Common myeloid progenitor, CD34-positive (primary cell): ENCODE results near the gene PRKCA.

Experiments
- CTCF ChIA-PET: fragments of 350-600 bp; sonication (Branson Sonifier 250); formaldehyde crosslinking; loops from one replicate; lab custom pipeline; 2021; ENCODE audit warnings: antibody characterized with exemption; lab: Charles Lee
- POLR2A ChIA-PET: fragments of 350-600 bp; sonication (Branson Sonifier 250); formaldehyde crosslinking; loops from one replicate; lab custom pipeline; 2021; ENCODE audit warnings: antibody characterized with exemption; lab: Charles Lee
- DNase-seq, 3 donors: peaks; one replicate each; pipeline versions ENCODE4 v3.0.0 to v3.0.0-alpha.2; 2013
- H3K27ac ChIP-seq, 2 experiments: 1 replicate in 1 of 2; 2 replicates in 1 of 2; pipeline ENCODE4 v1.7.0; 2013; ENCODE audit warnings: inconsistent platforms in 2 of 2, low read length in 2 of 2, mild to moderate bottlenecking in 2 of 2, low read depth in 1 of 2, moderate library complexity in 1 of 2; ENCODE audit not compliant: severe bottlenecking in 2 of 2, insufficient read depth in 1 of 2, poor library complexity in 1 of 2
- H3K27me3 ChIP-seq, 5 experiments: replicated peaks in 2 of 5; 1 replicate in 3 of 5; 2 replicates in 2 of 5; pipeline versions ENCODE4 v1.6.1 to v1.7.0; 2013; ENCODE audit warnings: low read length in 4 of 5, mild to moderate bottlenecking in 2 of 5, moderate library complexity in 2 of 5, inconsistent platforms in 1 of 5; ENCODE audit not compliant: insufficient read depth in 5 of 5, control insufficient read depth in 4 of 5
- H3K36me3 ChIP-seq, 4 experiments: 1 replicate in 2 of 4; 2 replicates in 2 of 4; pipeline versions ENCODE4 v1.6.1 to v1.7.0; 2013; ENCODE audit warnings: low read length in 3 of 4, control low read depth in 1 of 4, mild to moderate bottlenecking in 1 of 4; ENCODE audit not compliant: control insufficient read depth in 4 of 4, insufficient read depth in 4 of 4
- H3K4me1 ChIP-seq, 4 experiments: 1 replicate in 3 of 4; 2 replicates in 1 of 4; pipeline versions ENCODE4 v1.6.1 to v1.7.1; 2013; ENCODE audit warnings: low read length in 3 of 4, mild to moderate bottlenecking in 3 of 4, control low read depth in 1 of 4, inconsistent platforms in 1 of 4, moderate library complexity in 1 of 4; ENCODE audit not compliant: control insufficient read depth in 4 of 4, insufficient read depth in 4 of 4; ENCODE audit errors: control extremely low read depth in 1 of 4
- H3K4me3 ChIP-seq, 7 experiments: 1 replicate in 4 of 7; 2 replicates in 3 of 7; pipeline versions ENCODE4 v1.5.1 to v1.7.0; 2013; ENCODE audit warnings: mild to moderate bottlenecking in 7 of 7, low read length in 6 of 7, moderate library complexity in 6 of 7, inconsistent platforms in 2 of 7, low read depth in 2 of 7, control low read depth in 1 of 7; ENCODE audit not compliant: insufficient read depth in 4 of 7, control insufficient read depth in 1 of 7; ENCODE audit errors: extremely low read depth in 1 of 7
- H3K9me3 ChIP-seq, 5 experiments: 1 replicate in 4 of 5; 2 replicates in 1 of 5; pipeline versions ENCODE4 v1.6.1 to v1.7.1; 2013; ENCODE audit warnings: low read length in 4 of 5, mild to moderate bottlenecking in 2 of 5, inconsistent platforms in 1 of 5, low read depth in 1 of 5, moderate library complexity in 1 of 5; ENCODE audit not compliant: control insufficient read depth in 4 of 5, insufficient read depth in 2 of 5; ENCODE audit errors: control extremely low read depth in 1 of 5
- WGBS: methylation state at CpG from one replicate; pipeline ENCODE4 v1.1.5; 2013; ENCODE audit not compliant: insufficient coverage; 5-methylcytosine and 5-hydroxymethylcytosine counted together

Gene PRKCA

DNA sequence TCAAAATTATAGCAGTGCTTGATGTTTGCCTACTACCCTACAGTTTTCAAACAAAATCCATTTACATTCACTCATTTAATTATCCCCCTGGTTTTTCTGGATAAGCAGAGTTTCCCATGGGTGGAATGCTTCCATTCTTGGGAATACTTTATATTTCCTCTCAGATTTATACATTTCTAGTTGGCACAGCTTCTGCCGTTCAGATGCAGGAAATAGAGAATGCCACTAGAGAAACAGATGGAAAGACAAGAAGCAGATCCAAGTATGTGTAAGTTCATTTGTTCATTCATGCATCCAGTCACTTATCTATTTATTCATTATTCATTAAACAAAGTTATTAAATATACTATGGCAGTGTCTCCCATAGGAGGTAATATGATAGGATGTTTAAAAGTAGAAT is 467.5 kb downstream of the PRKCA start:
- Histone ChIP-seq H3K9me3 (no peaks in the 10 kb centered on the region), H3K36me3 (no peaks in the 10 kb centered on the region), H3K27me3 (no peaks in the 10 kb centered on the region), H3K27ac (no peak overlapping the region), H3K4me1 (no peaks in the 10 kb centered on the region), H3K4me3 (no peak overlapping the region)
- DNase-seq = no peak
- CTCF ChIA-PET = no interaction called here
- POLR2A ChIA-PET = no interaction called here
- WGBS = no CpG with 5 or more reads among the region's 1 CpG

DNA sequence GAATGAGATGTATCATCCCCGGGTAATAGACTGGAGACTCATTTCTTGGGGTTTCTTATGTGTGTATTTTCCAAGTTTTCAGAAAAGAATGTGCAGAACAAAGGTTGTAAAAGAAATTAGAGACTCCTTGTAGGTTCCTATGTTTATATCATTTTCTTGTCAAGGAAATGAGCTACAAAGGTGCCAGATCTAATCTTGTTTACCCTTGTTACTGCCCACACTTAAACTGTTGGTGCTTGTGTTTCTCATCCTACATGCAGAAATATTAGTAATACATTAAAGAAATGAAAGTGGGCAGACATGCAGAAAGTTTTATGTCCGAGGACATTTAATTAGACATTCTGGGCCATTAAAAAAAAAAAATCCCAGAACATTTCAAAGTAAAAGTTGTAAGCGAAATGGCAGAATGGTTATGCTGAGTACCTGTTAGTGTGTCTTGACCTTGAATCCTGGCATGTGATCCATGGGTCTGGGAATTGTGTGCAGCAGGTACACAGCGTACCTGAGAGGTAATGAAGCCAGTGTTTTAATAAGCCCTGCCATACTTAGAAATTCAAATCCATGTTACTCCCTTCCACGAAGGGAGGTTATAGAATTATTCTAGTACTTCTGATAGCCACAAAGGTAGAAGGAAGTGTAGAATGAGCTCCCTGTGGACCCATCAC is 469.9 kb downstream of the PRKCA start:
- H3K4me3 ChIP-seq = no peak overlapping the region
- ChIA-PET POLR2A (interaction anchor here (0.6 kb wide), 1 partner anchor 370 kb away, joined by 5 read pairs; no protein-coding TSS in a partner anchor), CTCF (no interaction called here)
- H3K27me3 ChIP-seq = no peaks in the 10 kb centered on the region
- 100% methylated on average over 3 of the region's 5 CpGs for WGBS
- H3K4me1 ChIP-seq = no peaks in the 10 kb centered on the region
- DNase-seq = no peak
- H3K36me3 ChIP-seq = no peaks in the 10 kb centered on the region
- no peaks in the 10 kb centered on the region for H3K9me3 ChIP-seq
- no peak overlapping the region for H3K27ac ChIP-seq

DNA sequence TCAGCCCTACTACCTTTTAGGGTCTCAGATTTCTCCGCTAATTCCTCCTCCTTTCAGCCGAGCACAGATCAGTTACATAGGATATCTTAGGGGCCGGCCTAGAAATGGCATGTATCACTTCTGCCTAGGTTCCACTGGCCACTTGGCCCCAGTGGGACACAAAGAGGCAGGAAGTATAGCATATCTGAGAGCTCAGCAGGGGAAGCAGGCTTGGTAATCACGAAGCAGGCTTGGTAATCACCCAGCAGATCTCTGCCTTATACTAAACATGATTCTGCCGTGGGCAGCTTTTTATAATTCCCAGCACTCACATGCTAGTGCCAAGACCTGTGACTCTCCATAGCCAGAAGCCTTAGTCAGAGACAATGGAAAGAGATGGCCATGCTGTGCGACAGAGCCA is 472.9 kb downstream of the PRKCA start:
- H3K27ac ChIP-seq = no peak overlapping the region
- POLR2A ChIA-PET = interaction anchor here (0.6 kb wide), 1 partner anchor 1252 kb away, joined by 3 read pairs; no protein-coding TSS in a partner anchor

DNA sequence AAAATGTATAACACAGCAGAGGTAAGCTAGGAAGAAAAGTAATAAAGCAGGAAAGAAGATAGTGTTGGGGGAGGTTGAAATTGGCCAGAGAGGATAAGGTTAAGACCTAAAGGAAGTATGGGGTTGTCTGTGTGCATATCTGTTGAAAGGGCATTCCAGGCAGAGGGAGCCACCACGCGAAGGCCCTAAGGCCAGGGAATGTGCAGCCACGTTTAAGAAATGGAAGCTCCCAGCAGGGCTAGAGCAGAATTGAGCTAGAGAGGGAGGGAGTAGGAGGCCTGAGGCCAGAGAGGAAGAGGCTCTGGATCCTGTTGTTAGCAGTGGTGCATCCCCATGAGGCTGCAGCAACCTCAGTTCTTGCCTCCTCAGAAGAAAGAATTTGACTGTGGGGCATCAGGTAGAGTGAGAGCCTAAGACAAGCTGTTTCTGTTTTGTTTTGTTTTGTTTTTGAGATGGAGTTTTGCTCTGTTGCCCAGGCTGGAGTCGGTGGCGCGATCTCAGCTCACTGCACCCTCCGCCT is 473.5 kb downstream of the PRKCA start:
- 87% methylated on average over 7 of the region's 7 CpGs for WGBS
- Histone ChIP-seq H3K4me1 (no peaks in the 10 kb centered on the region), H3K36me3 (no peaks in the 10 kb centered on the region), H3K27ac (no peak overlapping the region), H3K4me3 (no peak overlapping the region), H3K9me3 (no peaks in the 10 kb centered on the region), H3K27me3 (peaks cover 0 to 1% (median 0%) of the 10 kb centered on the region in 5 experiments)
- ChIA-PET POLR2A (no interaction called here), CTCF (interaction anchor here (0.7 kb wide), 1 partner anchor 8 kb away, joined by 3 read pairs; no protein-coding TSS in a partner anchor)
- no peak for DNase-seq

More for the DNA sequence above, 472.9 kb downstream of the PRKCA start:
- no peaks in the 10 kb centered on the region for H3K9me3 ChIP-seq
- no peaks in the 10 kb centered on the region for H3K4me1 ChIP-seq
- H3K4me3 ChIP-seq = no peak overlapping the region
- DNase-seq = no peak
- 92% methylated on average over 6 of the region's 6 CpGs for WGBS
- no peaks in the 10 kb centered on the region for H3K36me3 ChIP-seq
- peaks cover 0 to 1% (median 0%) of the 10 kb centered on the region in 5 experiments for H3K27me3 ChIP-seq
- CTCF ChIA-PET = no interaction called here

DNA sequence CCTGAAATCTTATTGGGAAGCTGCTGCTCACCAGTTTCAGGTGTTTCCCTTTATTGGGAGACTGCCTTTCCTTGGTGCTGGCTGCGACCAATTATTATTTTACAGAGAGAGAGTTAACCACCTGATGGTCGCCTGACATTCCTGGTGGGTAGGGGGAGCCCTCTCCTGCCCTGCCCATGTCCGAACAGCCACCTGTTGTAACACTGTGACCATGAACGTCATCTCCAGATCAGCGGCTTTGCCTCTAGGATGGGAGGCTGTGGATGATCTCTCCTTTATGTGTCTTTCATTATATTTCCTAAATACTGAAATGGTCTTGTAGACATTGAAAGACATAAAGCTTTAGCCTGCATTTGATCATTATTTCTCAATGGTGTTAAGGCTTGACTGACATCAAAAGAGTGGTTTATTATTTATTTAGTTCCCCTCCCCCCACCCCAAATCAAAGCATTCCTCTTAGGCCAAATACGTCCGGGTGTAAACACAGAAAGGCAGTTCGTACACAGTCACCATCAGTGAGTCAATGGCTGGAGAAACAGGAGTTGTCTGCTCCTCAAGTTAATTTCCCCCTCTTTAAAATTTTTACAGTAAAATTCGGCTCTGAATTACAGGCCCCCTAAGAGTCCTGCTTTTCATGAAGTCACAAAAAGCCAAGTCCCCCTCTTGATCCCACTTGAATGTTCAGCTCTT is 474.7 kb downstream of the PRKCA start:
- Histone ChIP-seq H3K9me3 (no peaks in the 10 kb centered on the region), H3K4me3 (no peak overlapping the region), H3K27me3 (peaks cover 0 to 1% (median 0%) of the 10 kb centered on the region in 5 experiments), H3K4me1 (no peaks in the 10 kb centered on the region), H3K27ac (no peak overlapping the region), H3K36me3 (no peaks in the 10 kb centered on the region)
- no peak for DNase-seq
- ChIA-PET CTCF (no interaction called here), POLR2A (no interaction called here)
- WGBS = 93% methylated on average over 3 of the region's 9 CpGs

DNA sequence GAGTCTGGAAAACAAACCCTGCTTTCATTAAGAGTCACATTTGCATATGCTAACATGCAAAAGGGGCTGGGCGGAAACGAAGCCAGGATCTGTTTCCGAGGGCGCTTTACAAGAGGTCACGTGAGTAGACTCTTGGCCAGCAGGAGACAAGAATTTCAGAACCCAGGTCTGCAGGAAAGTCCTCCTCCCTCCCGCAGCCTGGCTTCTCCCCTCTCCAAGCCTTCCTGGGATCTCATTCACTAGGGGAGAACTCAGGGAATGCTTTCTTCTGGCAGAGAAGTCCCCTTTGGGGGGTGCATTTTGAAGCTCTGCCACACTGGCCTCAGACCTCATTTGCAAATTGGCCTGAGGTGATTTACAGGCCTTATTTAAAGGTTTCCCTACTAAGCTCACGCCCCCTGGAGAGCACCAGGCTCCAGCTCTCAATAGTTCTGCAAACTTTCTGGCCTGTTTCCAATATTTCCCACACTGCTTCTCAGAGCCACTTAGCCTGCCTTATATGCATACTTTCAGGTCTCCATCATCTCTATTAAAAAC is 475.3 kb downstream of the PRKCA start:
- no peak overlapping the region for H3K4me3 ChIP-seq
- 97% methylated on average over 7 of the region's 7 CpGs for WGBS
- H3K4me1 ChIP-seq = no peaks in the 10 kb centered on the region
- H3K27ac ChIP-seq = no peak overlapping the region
- peak in 2 of 3 donors; percentile 6 to 7 for DNase-seq
- no peaks in the 10 kb centered on the region for H3K36me3 ChIP-seq
- peaks cover 0 to 1% (median 0%) of the 10 kb centered on the region in 5 experiments for H3K27me3 ChIP-seq
- ChIA-PET POLR2A (no interaction called here), CTCF (no interaction called here)
- H3K9me3 ChIP-seq = no peaks in the 10 kb centered on the region
